Activated naive CD8-positive, alpha-beta T cell treated with anti-CD3 and anti-CD28 coated beads for 36 hours (primary cell): ENCODE measurements around the gene PCGF5. TPM values are rescaled to one million over a fixed set of nuclear protein-coding genes. Genes with fewer than 3 reads are reported as not detected.
"Not testable (repeated sequence)": the region's sequence is repeated elsewhere in the genome, so short reads cannot be mapped to it uniquely, and the experiment has no call there.

Experiments used
- DNase-seq: peaks from one replicate; pipeline ENCODE4 v3.0.0; 2021
- H3K27ac Mint-ChIP-seq: one replicate; pipeline ENCODE4 v1.8.0; 2022; ENCODE audit warnings: mild to moderate bottlenecking, moderate library complexity, mixed read lengths
- H3K27me3 Mint-ChIP-seq: one replicate; pipeline ENCODE4 v1.8.0; 2022; ENCODE audit warnings: mild to moderate bottlenecking, mixed read lengths
- H3K36me3 Mint-ChIP-seq: one replicate; pipeline ENCODE4 v1.8.0; 2021; ENCODE audit warnings: mild to moderate bottlenecking, mixed read lengths
- H3K4me1 Mint-ChIP-seq: one replicate; pipeline ENCODE4 v1.8.0; 2021; ENCODE audit warnings: mixed read lengths
- H3K4me3 Mint-ChIP-seq: one replicate; pipeline ENCODE4 v1.8.0; 2022; ENCODE audit warnings: mild to moderate bottlenecking, moderate library complexity, mixed read lengths
- H3K9me3 Mint-ChIP-seq: one replicate; pipeline ENCODE4 v1.8.0; 2022; ENCODE audit warnings: mixed read lengths
- total RNA-seq, 2 experiments: library from RNA; stranded (reverse); gene quantifications; one replicate each; pipeline ENCODE4 v1.2.3, GENCODE V29; 2021

Gene PCGF5
- total RNA-seq, result 10 to 100 TPM; 41.2 to 44.1 TPM

- DNase-seq, result peak; percentile 95
- H3K27me3 Mint-ChIP-seq, result peaks cover 3% of the 10 kb centered on the region
- H3K4me1 Mint-ChIP-seq, result peaks cover 42% of the 10 kb centered on the region
- H3K4me3 Mint-ChIP-seq, result peak within 1 kb of the TSS; percentile 89
- H3K9me3 Mint-ChIP-seq, result no peaks in the 10 kb centered on the region
- H3K36me3 Mint-ChIP-seq, result peaks cover 21% of the 10 kb centered on the region
- H3K27ac Mint-ChIP-seq, result peak within 1 kb of the TSS; percentile 84
Measured at GRCh38 chr10:91220194-91220953, at the start of gene PCGF5. PCGF5 (plus strand) TSS chr10:91220663; CDS start chr10:91222872, 2,209 bp downstream.

- H3K9me3 Mint-ChIP-seq, result peaks cover 33% of the 10 kb centered on the region
- no peak overlapping the region for H3K27ac Mint-ChIP-seq
- DNase-seq, result no peak
- H3K36me3 Mint-ChIP-seq, result peaks cover 66% of the 10 kb centered on the region
- H3K4me3 Mint-ChIP-seq, result no peak overlapping the region
- no peaks in the 10 kb centered on the region for H3K27me3 Mint-ChIP-seq
- peaks cover 24% of the 10 kb centered on the region for H3K4me1 Mint-ChIP-seq
Measured at GRCh38 chr10:91171485-91171884, 49.0 kb upstream of the PCGF5 start.

- peaks cover 32% of the 10 kb centered on the region for H3K9me3 Mint-ChIP-seq
Measured at GRCh38 chr10:91172348-91172747, 48.1 kb upstream of the PCGF5 start.

GRCh38 chr10:91185239-91185875, 35.1 kb upstream of the PCGF5 start:
- Mint-ChIP-seq H3K27me3 (no peaks in the 10 kb centered on the region), H3K27ac (no peak overlapping the region), H3K4me1 (peaks cover 69% of the 10 kb centered on the region), H3K36me3 (peaks cover 53% of the 10 kb centered on the region), H3K4me3 (no peak overlapping the region), H3K9me3 (peaks cover 31% of the 10 kb centered on the region)
- DNase-seq, result no peak

More at GRCh38 chr10:91172348-91172747, 48.1 kb upstream of the PCGF5 start:
- no peak for DNase-seq
- H3K36me3 Mint-ChIP-seq, result peaks cover 71% of the 10 kb centered on the region
- no peaks in the 10 kb centered on the region for H3K27me3 Mint-ChIP-seq
- peaks cover 24% of the 10 kb centered on the region for H3K4me1 Mint-ChIP-seq
- no peak overlapping the region for H3K27ac Mint-ChIP-seq
- H3K4me3 Mint-ChIP-seq, result no peak overlapping the region

- Mint-ChIP-seq H3K9me3 (peaks cover 16% of the 10 kb centered on the region), H3K36me3 (peaks cover 39% of the 10 kb centered on the region), H3K4me3 (no peak overlapping the region), H3K4me1 (peaks cover 78% of the 10 kb centered on the region), H3K27ac (no peak overlapping the region), H3K27me3 (no peaks in the 10 kb centered on the region)
- DNase-seq, result no peak
Measured at GRCh38 chr10:91187156-91187555, 33.3 kb upstream of the PCGF5 start.

- not testable (repeated sequence) for H3K4me3 Mint-ChIP-seq, H3K9me3 Mint-ChIP-seq, H3K27me3 Mint-ChIP-seq, DNase-seq, H3K27ac Mint-ChIP-seq
- Mint-ChIP-seq H3K36me3 (peaks cover 33% of the 10 kb centered on the region), H3K4me1 (peaks cover 75% of the 10 kb centered on the region)
Measured at GRCh38 chr10:91188010-91188409, 32.5 kb upstream of the PCGF5 start.

- no peak overlapping the region for H3K27ac Mint-ChIP-seq
Measured at GRCh38 chr10:91188889-91189288, 31.6 kb upstream of the PCGF5 start.

GRCh38 chr10:91190388-91190870, 30.0 kb upstream of the PCGF5 start:
- Mint-ChIP-seq H3K27ac (peak overlapping the region; percentile 50), H3K27me3 (no peaks in the 10 kb centered on the region), H3K4me3 (no peak overlapping the region), H3K9me3 (no peaks in the 10 kb centered on the region), H3K4me1 (peaks cover 75% of the 10 kb centered on the region), H3K36me3 (peaks cover 27% of the 10 kb centered on the region)
- no peak for DNase-seq

More at GRCh38 chr10:91188889-91189288, 31.6 kb upstream of the PCGF5 start:
- peaks cover 3% of the 10 kb centered on the region for H3K9me3 Mint-ChIP-seq
- H3K4me1 Mint-ChIP-seq, result peaks cover 75% of the 10 kb centered on the region
- no peak overlapping the region for H3K4me3 Mint-ChIP-seq
- peaks cover 30% of the 10 kb centered on the region for H3K36me3 Mint-ChIP-seq
- no peak for DNase-seq
- no peaks in the 10 kb centered on the region for H3K27me3 Mint-ChIP-seq

- Mint-ChIP-seq H3K27me3 (no peaks in the 10 kb centered on the region), H3K36me3 (peaks cover 23% of the 10 kb centered on the region), H3K9me3 (no peaks in the 10 kb centered on the region), H3K4me1 (peaks cover 72% of the 10 kb centered on the region), H3K4me3 (no peak overlapping the region), H3K27ac (peak overlapping the region; percentile 50)
- no peak for DNase-seq
Measured at GRCh38 chr10:91190876-91191583, 29.4 kb upstream of the PCGF5 start.

GRCh38 chr10:91191584-91191919, 28.9 kb upstream of the PCGF5 start:
- Mint-ChIP-seq H3K27me3 (no peaks in the 10 kb centered on the region), H3K36me3 (peaks cover 23% of the 10 kb centered on the region), H3K4me1 (peaks cover 75% of the 10 kb centered on the region), H3K27ac (no peak overlapping the region), H3K4me3 (no peak overlapping the region), H3K9me3 (no peaks in the 10 kb centered on the region)
- no peak for DNase-seq

- H3K4me1 Mint-ChIP-seq, result peaks cover 83% of the 10 kb centered on the region
- H3K4me3 Mint-ChIP-seq, result no peak overlapping the region
- no peaks in the 10 kb centered on the region for H3K27me3 Mint-ChIP-seq
- peaks cover 3% of the 10 kb centered on the region for H3K9me3 Mint-ChIP-seq
- DNase-seq, result peak; percentile 28
- H3K27ac Mint-ChIP-seq, result peak overlapping the region; percentile 59
- H3K36me3 Mint-ChIP-seq, result peaks cover 30% of the 10 kb centered on the region
Measured at GRCh38 chr10:91194497-91195179, 25.8 kb upstream of the PCGF5 start.

GRCh38 chr10:91196268-91197048, 24.0 kb upstream of the PCGF5 start:
- Mint-ChIP-seq H3K27ac (no peak overlapping the region), H3K4me1 (peaks cover 83% of the 10 kb centered on the region), H3K9me3 (peaks cover 7% of the 10 kb centered on the region), H3K4me3 (no peak overlapping the region), H3K27me3 (no peaks in the 10 kb centered on the region), H3K36me3 (peaks cover 30% of the 10 kb centered on the region)
- DNase-seq, result no peak

GRCh38 chr10:91197127-91197526, 23.3 kb upstream of the PCGF5 start:
- H3K4me3 Mint-ChIP-seq, result no peak overlapping the region
- no peak for DNase-seq
- H3K36me3 Mint-ChIP-seq, result peaks cover 30% of the 10 kb centered on the region
- peak overlapping the region; percentile 18 for H3K27ac Mint-ChIP-seq
- peaks cover 84% of the 10 kb centered on the region for H3K4me1 Mint-ChIP-seq
- no peaks in the 10 kb centered on the region for H3K27me3 Mint-ChIP-seq
- H3K9me3 Mint-ChIP-seq, result peaks cover 7% of the 10 kb centered on the region

GRCh38 chr10:91198781-91199180, 21.7 kb upstream of the PCGF5 start:
- Mint-ChIP-seq H3K9me3 (peaks cover 7% of the 10 kb centered on the region), H3K4me3 (peak overlapping the region; percentile 3), H3K27me3 (no peaks in the 10 kb centered on the region), H3K4me1 (peaks cover 84% of the 10 kb centered on the region), H3K36me3 (peaks cover 26% of the 10 kb centered on the region), H3K27ac (peak overlapping the region; percentile 83)
- DNase-seq, result no peak
